ENCODE data around the gene ADGRF1.
"Not testable (repeated sequence)": the region's sequence is repeated elsewhere in the genome, so short reads cannot be mapped to it uniquely, and the experiment has no call there.

ADGRF1 gene

DNA sequence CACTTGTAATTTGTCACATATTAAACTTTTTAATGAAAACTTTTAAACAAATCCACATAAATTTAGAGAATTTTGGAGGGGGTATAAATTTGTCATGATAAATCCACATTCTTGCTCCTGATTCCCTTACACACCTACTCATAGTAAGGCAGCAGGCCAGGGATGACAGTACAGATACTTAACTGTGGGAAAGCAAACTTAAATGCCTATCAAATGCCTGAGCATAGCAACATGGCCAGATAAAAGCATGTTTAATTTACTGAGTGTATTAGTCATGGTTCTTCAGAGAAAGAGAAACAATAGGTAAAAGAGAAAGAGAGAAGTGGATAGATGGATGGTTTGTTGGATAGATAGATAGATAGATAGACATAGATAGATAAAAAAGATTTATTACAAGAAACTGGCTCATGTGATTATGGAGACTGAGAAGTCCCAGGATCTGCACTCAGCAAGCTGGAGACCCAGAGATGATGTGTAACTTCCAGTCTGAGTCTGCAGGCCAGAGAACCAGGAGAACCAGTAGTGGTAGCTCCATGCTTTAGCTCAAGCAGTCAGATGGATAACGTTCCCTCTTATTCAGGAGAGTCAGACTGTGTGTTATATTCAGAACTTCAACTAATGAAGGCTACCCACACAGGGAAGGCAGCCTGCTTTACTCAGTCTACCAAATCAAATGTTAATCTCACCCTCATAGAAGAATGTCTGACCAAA is 15.9 kb upstream of the ADGRF1 start:
- Histone ChIP-seq H4K20me1 (ENCODE audit: low read depth, low read length) (no peaks in the 10 kb centered on the region), H3K27ac (ENCODE audit: low read depth, low read length) (no peak overlapping the region), H3K9ac (ENCODE audit: low read length) (no peak overlapping the region), H3K4me3 (ENCODE audit: insufficient read depth, low read length, poor library complexity, severe bottlenecking) (no peak overlapping the region), H3K27me3 (ENCODE audit: low read length) (no peaks in the 10 kb centered on the region), H3K36me3 (ENCODE audit: low read length) (no peaks in the 10 kb centered on the region), H3K79me2 (ENCODE audit: insufficient read depth, low read length) (no peaks in the 10 kb centered on the region), H3F3A (ENCODE audit: insufficient read depth) (no peaks in the 10 kb centered on the region), H3K4me2 (ENCODE audit: low read depth, low read length, poor library complexity, severe bottlenecking) (no peak overlapping the region), H3K9me3 (ENCODE audit: insufficient read depth, low read length) (no peaks in the 10 kb centered on the region), H3K9me2 (replicated peaks; ENCODE audit: insufficient read depth, low read length) (no peaks in the 10 kb centered on the region), H2AFZ (ENCODE audit: low read depth, low read length, severe bottlenecking) (no peak overlapping the region)
- TF ChIP-seq EZH2phosphoT487 (conservative IDR thresholded peaks at IDR 0.05; ENCODE audit: low read length) = no peak
- TF ChIP-seq, protein P1, sequence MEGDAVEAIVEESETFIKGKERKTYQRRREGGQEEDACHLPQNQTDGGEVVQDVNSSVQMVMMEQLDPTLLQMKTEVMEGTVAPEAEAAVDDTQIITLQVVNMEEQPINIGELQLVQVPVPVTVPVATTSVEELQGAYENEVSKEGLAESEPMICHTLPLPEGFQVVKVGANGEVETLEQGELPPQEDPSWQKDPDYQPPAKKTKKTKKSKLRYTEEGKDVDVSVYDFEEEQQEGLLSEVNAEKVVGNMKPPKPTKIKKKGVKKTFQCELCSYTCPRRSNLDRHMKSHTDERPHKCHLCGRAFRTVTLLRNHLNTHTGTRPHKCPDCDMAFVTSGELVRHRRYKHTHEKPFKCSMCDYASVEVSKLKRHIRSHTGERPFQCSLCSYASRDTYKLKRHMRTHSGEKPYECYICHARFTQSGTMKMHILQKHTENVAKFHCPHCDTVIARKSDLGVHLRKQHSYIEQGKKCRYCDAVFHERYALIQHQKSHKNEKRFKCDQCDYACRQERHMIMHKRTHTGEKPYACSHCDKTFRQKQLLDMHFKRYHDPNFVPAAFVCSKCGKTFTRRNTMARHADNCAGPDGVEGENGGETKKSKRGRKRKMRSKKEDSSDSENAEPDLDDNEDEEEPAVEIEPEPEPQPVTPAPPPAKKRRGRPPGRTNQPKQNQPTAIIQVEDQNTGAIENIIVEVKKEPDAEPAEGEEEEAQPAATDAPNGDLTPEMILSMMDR (IDR thresholded peaks at IDR 0.05; ENCODE audit: insufficient read depth, low read length, poor library complexity, severe bottlenecking) = no peak

DNA sequence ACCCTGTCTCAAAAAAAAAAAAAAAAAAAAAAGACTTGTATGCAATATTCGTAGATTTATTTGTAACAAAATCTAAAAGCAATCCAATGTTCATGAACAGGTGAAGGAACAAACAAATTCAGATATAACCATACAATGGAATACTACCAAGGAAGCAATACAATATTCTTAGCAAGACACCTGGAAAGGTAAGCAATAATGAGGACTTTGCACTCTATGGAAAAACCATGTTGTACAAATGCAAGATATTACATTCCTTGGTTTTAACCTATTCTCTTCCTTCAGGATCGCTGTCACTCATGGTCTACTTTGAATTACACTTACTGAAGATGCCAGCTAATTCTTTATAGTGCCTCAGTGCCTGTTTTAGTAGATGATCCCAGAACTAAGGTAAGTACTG is 14.7 kb upstream of the ADGRF1 start:
- no peaks in the 10 kb centered on the region for H3K9me2 ChIP-seq (replicated peaks; ENCODE audit: insufficient read depth, low read length)
- no peaks in the 10 kb centered on the region for H3K27me3 ChIP-seq (ENCODE audit: low read length)
- no peak overlapping the region for H2AFZ ChIP-seq (ENCODE audit: low read depth, low read length, severe bottlenecking)
- H3K79me2 ChIP-seq (ENCODE audit: insufficient read depth, low read length) = no peaks in the 10 kb centered on the region
- no peak overlapping the region for H3K9ac ChIP-seq (ENCODE audit: low read length)
- no peaks in the 10 kb centered on the region for H3K9me3 ChIP-seq (ENCODE audit: insufficient read depth, low read length)
- H3K36me3 ChIP-seq (ENCODE audit: low read length) = no peaks in the 10 kb centered on the region
- H3K27ac ChIP-seq (ENCODE audit: low read depth, low read length) = no peak overlapping the region
- H3K4me2 ChIP-seq (ENCODE audit: low read depth, low read length, poor library complexity, severe bottlenecking) = no peak overlapping the region
- no peaks in the 10 kb centered on the region for H3F3A ChIP-seq (ENCODE audit: insufficient read depth)
- no peaks in the 10 kb centered on the region for H4K20me1 ChIP-seq (ENCODE audit: low read depth, low read length)
- no peak overlapping the region for H3K4me3 ChIP-seq (ENCODE audit: insufficient read depth, low read length, poor library complexity, severe bottlenecking)
- TF ChIP-seq EZH2phosphoT487 (conservative IDR thresholded peaks at IDR 0.05; ENCODE audit: low read length) = no peak
- TF ChIP-seq, protein P1 (IDR thresholded peaks at IDR 0.05; ENCODE audit: insufficient read depth, low read length, poor library complexity, severe bottlenecking) = no peak

DNA sequence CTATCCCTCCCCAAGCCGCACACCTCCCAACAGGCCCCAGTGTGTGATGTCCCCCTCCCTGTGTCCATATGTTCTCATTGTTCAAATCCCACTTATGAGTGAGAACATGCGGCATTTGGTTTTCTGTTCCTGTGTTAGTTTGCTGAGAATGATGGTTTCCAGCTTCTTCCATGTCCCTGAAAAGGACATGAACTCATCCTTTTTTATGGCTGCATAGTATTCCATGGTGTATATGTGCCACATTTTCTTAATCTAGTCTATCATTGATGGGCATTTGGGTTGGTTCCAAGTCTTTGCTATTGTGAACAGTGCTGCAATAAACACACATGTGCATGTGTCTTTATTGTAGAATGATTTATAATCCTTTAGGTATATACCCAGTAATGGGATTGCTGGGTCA is 12.2 kb upstream of the ADGRF1 start:
- not testable (repeated sequence) for H3K9me2 ChIP-seq (replicated peaks; ENCODE audit: insufficient read depth, low read length); H3K4me2 ChIP-seq (ENCODE audit: low read depth, low read length, poor library complexity, severe bottlenecking); H3K36me3 ChIP-seq (ENCODE audit: low read length); H3K9me3 ChIP-seq (ENCODE audit: insufficient read depth, low read length); H3K9ac ChIP-seq (ENCODE audit: low read length); H3K27ac ChIP-seq (ENCODE audit: low read depth, low read length); H3K4me3 ChIP-seq (ENCODE audit: insufficient read depth, low read length, poor library complexity, severe bottlenecking); H3K27me3 ChIP-seq (ENCODE audit: low read length); H4K20me1 ChIP-seq (ENCODE audit: low read depth, low read length); H3K79me2 ChIP-seq (ENCODE audit: insufficient read depth, low read length); H3F3A ChIP-seq (ENCODE audit: insufficient read depth); H2AFZ ChIP-seq (ENCODE audit: low read depth, low read length, severe bottlenecking)

DNA sequence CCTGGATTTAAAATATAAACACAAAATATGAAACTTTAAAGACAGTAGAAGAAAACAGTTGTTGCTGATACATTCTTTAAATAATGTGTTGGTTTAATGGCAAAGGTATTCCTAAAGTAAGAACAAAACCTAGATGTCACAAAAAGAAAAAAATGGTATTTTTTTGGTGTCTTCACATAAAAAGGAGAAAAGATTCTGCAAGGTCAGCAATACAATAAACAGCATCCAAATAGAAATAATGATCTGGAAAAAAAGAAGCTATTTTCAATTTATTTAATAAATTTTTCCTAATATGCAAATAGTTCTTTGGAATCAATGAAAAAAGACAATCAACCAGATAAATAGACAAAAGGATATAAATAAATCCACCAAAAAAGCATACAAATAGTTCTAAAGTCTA is 6.5 kb upstream of the ADGRF1 start:
- no peak overlapping the region for H3K4me3 ChIP-seq (ENCODE audit: insufficient read depth, low read length, poor library complexity, severe bottlenecking)
- H3K4me2 ChIP-seq (ENCODE audit: low read depth, low read length, poor library complexity, severe bottlenecking) = no peak overlapping the region
- no peaks in the 10 kb centered on the region for H3K79me2 ChIP-seq (ENCODE audit: insufficient read depth, low read length)
- H3K9me2 ChIP-seq (replicated peaks; ENCODE audit: insufficient read depth, low read length) = no peaks in the 10 kb centered on the region
- no peaks in the 10 kb centered on the region for H3K36me3 ChIP-seq (ENCODE audit: low read length)
- H3K9ac ChIP-seq (ENCODE audit: low read length) = no peak overlapping the region
- H2AFZ ChIP-seq (ENCODE audit: low read depth, low read length, severe bottlenecking) = no peak overlapping the region
- H3K27ac ChIP-seq (ENCODE audit: low read depth, low read length) = no peak overlapping the region
- H4K20me1 ChIP-seq (ENCODE audit: low read depth, low read length) = no peaks in the 10 kb centered on the region
- H3F3A ChIP-seq (ENCODE audit: insufficient read depth) = no peaks in the 10 kb centered on the region
- H3K27me3 ChIP-seq (ENCODE audit: low read length) = no peaks in the 10 kb centered on the region
- H3K9me3 ChIP-seq (ENCODE audit: insufficient read depth, low read length) = no peaks in the 10 kb centered on the region
- no peak for TF ChIP-seq EZH2phosphoT487 (conservative IDR thresholded peaks at IDR 0.05; ENCODE audit: low read length)
- TF ChIP-seq, protein P1 (IDR thresholded peaks at IDR 0.05; ENCODE audit: insufficient read depth, low read length, poor library complexity, severe bottlenecking) = no peak
